Smooth muscle cell of the umbilical artery (primary cell): ENCODE results near the gene RBBP8NL. TPM values are rescaled to one million over a fixed set of nuclear protein-coding genes. Genes with fewer than 3 reads are reported as not detected.

Experiments
- total RNA-seq: library from RNA; depleted of rRNA; stranded (reverse); fragments of >200 nt; gene quantifications from 2 replicates; pipeline ENCODE4 v1.2.3, GENCODE V29; 2014

RBBP8NL gene, protein sequence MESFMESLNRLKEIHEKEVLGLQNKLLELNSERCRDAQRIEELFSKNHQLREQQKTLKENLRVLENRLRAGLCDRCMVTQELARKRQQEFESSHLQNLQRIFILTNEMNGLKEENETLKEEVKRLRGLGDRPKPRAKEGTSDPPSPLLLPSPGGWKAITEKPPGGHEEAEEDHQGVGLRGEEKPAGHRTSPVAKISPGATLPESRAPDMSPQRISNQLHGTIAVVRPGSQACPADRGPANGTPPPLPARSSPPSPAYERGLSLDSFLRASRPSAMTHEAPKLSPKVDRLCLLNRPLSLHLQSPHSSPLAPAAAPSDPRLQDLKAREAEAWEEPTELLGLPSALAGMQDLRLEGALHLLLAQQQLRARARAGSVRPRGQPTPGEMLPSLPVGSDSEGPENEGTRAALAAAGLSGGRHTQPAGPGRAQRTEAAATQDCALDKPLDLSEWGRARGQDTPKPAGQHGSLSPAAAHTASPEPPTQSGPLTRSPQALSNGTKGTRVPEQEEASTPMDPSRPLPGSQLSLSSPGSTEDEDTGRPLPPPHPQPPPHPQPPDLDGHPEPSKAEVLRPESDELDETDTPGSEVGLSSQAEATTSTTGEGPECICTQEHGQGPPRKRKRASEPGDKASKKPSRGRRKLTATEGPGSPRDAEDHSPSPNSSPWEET
- total RNA-seq: not detected in 2 replicates

GRCh38 chr20:62427172-62428001, at the start of gene RBBP8NL:
Gene RBBP8NL (minus strand): TSS chr20:62427539. CDS start chr20:62419647, 7,892 bp downstream.

DNA sequence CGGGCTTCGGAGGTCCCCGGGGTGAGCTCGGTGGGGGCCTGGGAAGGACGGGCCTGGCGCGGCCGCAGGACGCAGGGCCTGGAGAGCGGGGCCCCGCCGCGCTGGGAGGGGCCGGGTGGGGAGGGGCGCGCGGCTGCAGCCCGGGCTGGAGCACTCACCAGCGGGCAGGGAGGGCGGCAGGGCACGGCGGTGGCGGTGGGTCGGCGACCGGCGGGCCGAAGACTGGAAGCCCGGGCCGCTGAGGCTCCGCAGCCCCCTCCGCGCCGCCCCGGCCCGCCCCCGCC, 48.4 kb upstream of the RBBP8NL start, which contains the start of gene GATA5:
TSS of gene GATA5 (minus strand) at position 224 of the 284 bp plus-strand sequence. CDS start 474 bp downstream, outside the sequence.

DNA sequence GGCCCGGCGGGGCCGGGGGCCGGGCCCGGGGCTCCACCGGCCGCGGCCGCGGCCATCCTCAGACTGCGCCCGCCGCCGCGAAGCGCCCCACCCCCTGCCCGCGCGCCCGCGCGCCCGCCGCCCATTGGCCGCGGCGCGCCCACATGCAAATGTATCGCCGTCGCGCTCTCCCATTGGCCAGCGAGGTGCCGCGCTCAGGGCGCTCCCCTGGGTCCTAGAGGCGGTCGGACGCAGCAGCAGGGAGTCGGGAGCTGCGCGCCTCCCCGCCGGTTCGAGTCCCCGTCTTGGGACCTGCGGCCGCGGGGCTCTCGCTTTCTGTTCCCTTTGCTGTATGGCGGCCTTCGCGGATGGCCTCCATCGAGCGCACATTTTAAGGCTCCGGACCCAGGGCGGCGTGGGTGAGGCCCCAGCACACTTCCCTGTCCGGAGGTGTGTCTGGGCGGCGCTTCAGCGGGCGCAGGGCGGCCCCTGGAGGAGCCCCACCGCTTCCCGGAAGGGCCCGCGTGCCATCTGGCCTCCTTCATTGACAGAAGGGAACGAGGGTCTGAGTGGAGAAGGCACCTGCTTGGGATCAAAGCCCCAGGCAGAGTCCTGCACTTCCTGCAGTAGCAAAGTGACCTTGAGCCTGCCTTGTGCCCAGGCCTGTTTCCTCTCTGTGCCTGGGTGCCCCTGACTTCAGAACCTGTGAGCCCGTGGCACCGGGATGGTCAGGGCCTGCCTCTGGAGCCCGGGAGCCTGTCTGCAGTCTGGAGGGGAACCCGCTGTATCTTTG, 19.9 kb downstream of the RBBP8NL start, which contains the start of gene CABLES2:
TSS of gene CABLES2 (minus strand) at position 65 of the 772 bp plus-strand sequence. CDS start at position 56, 9 bp downstream.

DNA sequence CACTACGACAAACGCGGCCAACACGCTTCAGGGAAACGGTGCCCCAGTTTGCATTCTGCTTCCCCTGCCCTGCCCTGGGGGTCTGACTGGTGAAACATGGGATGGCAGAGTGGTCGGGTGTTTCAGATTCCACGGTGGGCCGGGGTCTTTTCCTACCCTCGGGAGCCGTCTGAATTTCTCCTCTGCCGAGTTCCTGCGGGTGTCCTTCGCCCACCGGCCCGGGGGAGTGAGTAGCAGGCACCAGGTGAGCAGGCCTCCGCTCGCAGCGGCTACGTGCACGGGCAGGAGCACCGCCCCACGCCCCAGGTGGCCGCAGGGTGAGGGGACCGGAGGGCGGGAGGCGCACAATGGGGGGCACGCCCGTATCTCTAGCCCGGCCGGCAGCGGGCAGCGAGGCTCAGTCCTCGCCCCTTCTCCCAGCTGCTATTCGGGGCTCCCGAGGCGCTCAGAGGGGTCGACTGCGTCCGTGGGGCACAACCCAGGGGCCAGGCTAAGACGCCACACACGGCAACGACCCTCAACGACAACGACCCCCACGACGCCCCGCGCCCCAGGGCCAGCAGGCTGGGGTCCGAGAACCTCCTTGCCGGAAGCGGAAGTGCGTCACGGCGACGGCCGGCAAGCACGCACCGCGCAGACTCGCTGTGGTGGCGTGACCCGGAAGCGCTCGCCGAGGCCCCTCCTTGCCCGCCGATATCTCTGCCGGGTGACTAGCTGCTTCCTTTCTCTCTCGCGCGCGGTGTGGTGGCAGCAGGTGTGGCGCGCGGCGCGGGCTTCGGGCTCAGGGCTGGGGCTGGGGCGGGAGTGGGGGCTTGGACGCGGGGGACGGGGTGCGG, 40.7 kb downstream of the RBBP8NL start, which contains the start of gene RPS21:
TSS of gene RPS21 (plus strand) at position 721 of the 836 bp plus-strand sequence. CDS start 236 bp downstream, outside the sequence.

GRCh38 chr20:62367136-62367632, 60.2 kb downstream of the RBBP8NL start, which contains the start of gene LAMA5:
Gene LAMA5 (minus strand): TSS chr20:62367312. CDS start chr20:62367245, 67 bp downstream.

Other genes with a start within 250 kb of the RBBP8NL start
- gene MTG2, start 244.5 kb downstream of the RBBP8NL start, total RNA-seq: 15.7 and 18.2 TPM in 2 replicates
- not detected in 2 replicates for gene HRH3, start 207.3 kb downstream of the RBBP8NL start, total RNA-seq
- 39.9 and 40.1 TPM in 2 replicates for gene OSBPL2, start 189.0 kb downstream of the RBBP8NL start, total RNA-seq
- gene ADRM1, start 124.5 kb downstream of the RBBP8NL start, total RNA-seq: 101 and 111 TPM in 2 replicates
- gene LAMA5, start 60.2 kb downstream of the RBBP8NL start, total RNA-seq: 6.5 and 25.0 TPM in 2 replicates
- 149 and 652 TPM in 2 replicates for gene RPS21, start 40.4 kb downstream of the RBBP8NL start, total RNA-seq
- gene CABLES2, start 20.3 kb downstream of the RBBP8NL start, total RNA-seq: 2.4 TPM in 2 replicates
- not detected in 2 replicates for gene GATA5, start 48.5 kb upstream of the RBBP8NL start, total RNA-seq
- gene SLCO4A1, start 215.0 kb upstream of the RBBP8NL start, total RNA-seq: under 0.01 and 1.5 TPM in 2 replicates